IMR-90 (cell line): ENCODE results near the gene TUSC2. TPM values are rescaled to one million over a fixed set of nuclear protein-coding genes. Genes with fewer than 3 reads are reported as not detected.

ENCODE experiments used
- ATAC-seq: fragments of 200-7000 bp; cut with Tn5 transposase; 2 replicates; pipeline ENCODE4 v1.9.1; 2020; ENCODE audit warnings: low read depth, mild to moderate bottlenecking, moderate library complexity
- BruUV-seq: library from RNA; stranded (reverse); fragments of 400-500 nt; replicated peaks from 2 replicates; lab custom pipeline; 2021; lab: Mats Ljungman, UMichigan
- CTCF ChIA-PET: fragments of 300-600 bp; formaldehyde crosslinking; extraction: SDS; loops from one replicate; lab custom pipeline; 2021; ENCODE audit warnings: antibody characterized with exemption; lab: Yijun Ruan, JAX
- POLR2A ChIA-PET: fragments of 300-600 bp; sonication (Branson Sonifier 250); formaldehyde crosslinking; loops from one replicate; lab custom pipeline; 2022; ENCODE audit warnings: antibody characterized with exemption; ENCODE audit not compliant: unreplicated experiment; lab: Charles Lee
- DNase-seq: peaks from one replicate; pipeline ENCODE4 v3.0.0; 2013
- H2AFZ ChIP-seq: replicated peaks from 2 replicates; pipeline ENCODE3; 2013; ENCODE audit warnings: low read length, mild to moderate bottlenecking; ENCODE audit not compliant: poor library complexity
- H2AK5ac ChIP-seq: 2 replicates; pipeline ENCODE4 v1.6.1; 2013; ENCODE audit warnings: low read depth, low read length, inconsistent platforms
- H2AK9ac ChIP-seq: replicated peaks from 2 replicates; pipeline ENCODE3; 2013; ENCODE audit warnings: mild to moderate bottlenecking, low read depth, low read length, moderate library complexity; ENCODE audit not compliant: poor library complexity
- H2BK120ac ChIP-seq: 2 replicates; pipeline ENCODE4 v1.6.1; 2013; ENCODE audit warnings: low read depth, low read length, inconsistent platforms
- H2BK15ac ChIP-seq: 3 replicates; pipeline ENCODE4 v1.6.1; 2013; ENCODE audit warnings: low read depth, low read length, inconsistent platforms
- H2BK20ac ChIP-seq: 2 replicates; pipeline ENCODE4 v1.6.1; 2013; ENCODE audit warnings: low read depth, mild to moderate bottlenecking, inconsistent platforms, low read length, moderate library complexity
- H2BK5ac ChIP-seq: 2 replicates; pipeline ENCODE4 v1.6.1; 2013; ENCODE audit warnings: mild to moderate bottlenecking, low read depth, low read length, inconsistent platforms; ENCODE audit not compliant: poor library complexity, severe bottlenecking
- H3K14ac ChIP-seq: replicated peaks from 2 replicates; pipeline ENCODE4 v1.6.1; 2013; ENCODE audit warnings: low read depth, low read length, inconsistent platforms
- H3K18ac ChIP-seq: 2 replicates; pipeline ENCODE4 v1.6.1; 2013; ENCODE audit warnings: low read depth, low read length, control low read depth
- H3K23ac ChIP-seq: 2 replicates; pipeline ENCODE4 v1.6.1; 2013; ENCODE audit warnings: low read depth, low read length, inconsistent platforms
- H3K27ac ChIP-seq: 2 replicates; pipeline ENCODE4 v1.5.1; 2013; ENCODE audit warnings: mild to moderate bottlenecking, control low read depth, low read length; ENCODE audit not compliant: insufficient read depth
- H3K27me3 ChIP-seq: 2 replicates; pipeline ENCODE4 v1.6.1; 2013; ENCODE audit warnings: low read length; ENCODE audit not compliant: control insufficient read depth, insufficient read depth
- H3K36me3 ChIP-seq: 2 replicates; pipeline ENCODE4 v1.6.1; 2013; ENCODE audit warnings: low read length, mixed read lengths; ENCODE audit not compliant: control insufficient read depth, insufficient read depth
- H3K4ac ChIP-seq: 2 replicates; pipeline ENCODE4 v1.6.1; 2013; ENCODE audit warnings: low read depth, low read length, inconsistent platforms
- H3K4me1 ChIP-seq: 2 replicates; pipeline ENCODE4 v1.6.1; 2013; ENCODE audit warnings: low read length, mixed read lengths; ENCODE audit not compliant: control insufficient read depth, insufficient read depth
- H3K4me2 ChIP-seq: 2 replicates; pipeline ENCODE4 v1.6.1; 2013; ENCODE audit warnings: low read depth, mild to moderate bottlenecking, control low read depth, low read length, moderate library complexity
- H3K4me3 ChIP-seq: 2 replicates; pipeline ENCODE4 v1.5.1; 2013; ENCODE audit warnings: low read depth, mild to moderate bottlenecking, control low read depth, low read length, moderate library complexity; ENCODE audit not compliant: insufficient read depth
- H3K56ac ChIP-seq: 2 replicates; pipeline ENCODE4 v1.6.1; 2013; ENCODE audit warnings: low read length, inconsistent platforms; ENCODE audit not compliant: insufficient read depth; ENCODE audit errors: extremely low read depth
- H3K79me1 ChIP-seq, 2 experiments: 2 replicates each; pipeline ENCODE4 v1.6.1; 2013; ENCODE audit warnings: low read length in 2 of 2, inconsistent platforms in 1 of 2, low read depth in 1 of 2
- H3K9ac ChIP-seq: 2 replicates; pipeline ENCODE4 v1.6.1; 2013; ENCODE audit warnings: low read depth, low read length, control low read depth
- H3K9me1 ChIP-seq: 2 replicates; pipeline ENCODE4 v1.6.1; 2013; ENCODE audit warnings: low read length, inconsistent platforms; ENCODE audit not compliant: insufficient read depth
- H3K9me3 ChIP-seq: 2 replicates; pipeline ENCODE4 v1.6.1; 2013; ENCODE audit warnings: low read length; ENCODE audit not compliant: control insufficient read depth, insufficient read depth
- H4K20me1 ChIP-seq: 2 replicates; pipeline ENCODE4 v1.6.1; 2013; ENCODE audit warnings: low read length, inconsistent platforms; ENCODE audit not compliant: insufficient read depth
- H4K5ac ChIP-seq: 2 replicates; pipeline ENCODE4 v1.6.1; 2013; ENCODE audit warnings: mild to moderate bottlenecking, low read depth, low read length, control low read depth
- H4K8ac ChIP-seq, 2 experiments: 2 replicates each; pipeline ENCODE4 v1.6.1; 2013; ENCODE audit warnings: low read depth in 2 of 2, low read length in 2 of 2, control low read depth in 1 of 2, inconsistent platforms in 1 of 2
- H4K91ac ChIP-seq: 2 replicates; pipeline ENCODE4 v1.6.1; 2013; ENCODE audit warnings: low read depth, low read length, inconsistent platforms; ENCODE audit not compliant: insufficient read depth
- CHD1 ChIP-seq: IDR thresholded peaks from 2 replicates; pipeline ENCODE4 v1.6.1; 2012; ENCODE audit warnings: low read depth, low read length, improper control_type of control experiment
- FOS ChIP-seq: fragments of 150-350 bp; IDR thresholded peaks from 2 replicates; pipeline ENCODE4 v1.6.1; 2016; ENCODE audit warnings: low read depth, low read length
- MAFK ChIP-seq: IDR thresholded peaks from 2 replicates; pipeline ENCODE4 v1.6.1; 2012; ENCODE audit warnings: low read depth, low read length, improper control_type of control experiment
- MXI1 ChIP-seq: IDR thresholded peaks from 2 replicates; pipeline ENCODE4 v1.6.1; 2012; ENCODE audit warnings: low read depth, mild to moderate bottlenecking, low read length, moderate library complexity, borderline replicate concordance
- POLR2A ChIP-seq: IDR thresholded peaks from 2 replicates; pipeline ENCODE4 v1.6.1; 2012; ENCODE audit warnings: mild to moderate bottlenecking, low read depth, low read length
- SMC3 ChIP-seq: fragments of 150-350 bp; IDR thresholded peaks from 2 replicates; pipeline ENCODE4 v1.6.1; 2016; ENCODE audit warnings: low read depth, mild to moderate bottlenecking, antibody characterized with exemption, low read length, moderate library complexity
- WGBS, 2 experiments: methylation state at CpG; one replicate each; pipeline versions ENCODE4 v1.1.5 to v1.1.7; 2013; ENCODE audit warnings: missing lambda C conversion rate in 2 of 2; ENCODE audit not compliant: insufficient read length in 1 of 2; ENCODE audit errors: extremely low coverage in 2 of 2; 5-methylcytosine and 5-hydroxymethylcytosine counted together
- dilution Hi-C: fragments of 300-500 bp; cut with HindIII; formaldehyde crosslinking; loops from one replicate; pipeline ENCODE4 v1.14.3; 2018; ENCODE audit warnings: low sequenced_read_pairs; ENCODE audit not compliant: unreplicated experiment
- in situ Hi-C: fragments of 300-500 bp; cut with MboI; formaldehyde crosslinking; loops from 3 replicates; pipeline ENCODE4 v1.14.3; 2019; ENCODE audit warnings: low sequenced_read_pairs, inconsistent platforms, mixed read lengths
- intact Hi-C: fragments of 100-400 bp; cut with micrococcal nuclease; formaldehyde crosslinking; loops from 2 replicates; pipeline ENCODE4 v1.10.0; 2022
- polyA plus RNA-seq, 3 experiments: library from polyadenylated mRNA; depleted of rRNA; stranded (reverse); fragments of >200 nt; gene quantifications; 2 replicates each; pipeline ENCODE4 v1.2.3, GENCODE V29; 2012; ENCODE audit warnings: low replicate concordance in 1 of 3
- total RNA-seq: library from RNA; depleted of rRNA; stranded (reverse); fragments of >200 nt; gene quantifications from 2 replicates; pipeline ENCODE4 v1.2.3, GENCODE V29; 2012
- TF ChIP-seq, protein P1 (sequence below): fragments of 150-350 bp; IDR thresholded peaks from 2 replicates; pipeline ENCODE4 v1.6.1; 2016; ENCODE audit warnings: low read depth, mild to moderate bottlenecking, low read length, moderate library complexity, borderline replicate concordance

The TUSC2 gene
- total and polyA plus RNA-seq, 2 of the 4 experiments (the other 2 are of a cell fraction): 13.4 to 24.0 TPM

DNA sequence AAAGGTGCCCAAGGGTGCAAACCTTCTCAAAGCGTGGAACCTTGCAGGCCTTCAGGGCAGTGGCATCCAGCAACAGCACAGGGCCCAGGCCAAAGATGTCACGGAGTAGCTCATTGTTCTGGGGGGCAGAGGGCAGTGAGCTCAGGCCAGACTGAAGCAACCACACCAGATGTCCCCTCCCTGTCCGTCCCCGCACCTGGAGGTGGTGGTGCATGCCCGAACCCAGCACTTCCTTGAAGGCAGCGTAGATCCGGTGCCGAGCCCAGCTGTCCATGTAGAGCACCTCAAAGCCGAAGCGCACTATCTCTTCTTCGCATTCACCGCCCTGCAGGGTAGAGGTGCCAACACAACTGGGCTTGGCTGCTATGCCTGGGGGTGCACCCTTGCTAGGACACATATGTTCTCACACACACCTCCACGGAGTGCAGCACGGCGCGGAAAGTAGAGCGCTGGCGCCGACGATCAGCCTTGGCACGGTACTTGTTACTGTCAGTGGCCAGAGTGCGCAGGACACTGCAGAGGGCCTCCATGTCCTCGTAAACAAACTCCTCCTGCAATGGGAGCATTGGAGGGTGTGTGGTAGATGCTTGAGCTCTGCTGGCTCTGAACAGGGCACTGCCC lies 39.5 kb downstream of the TUSC2 start:
- no peaks in the 10 kb centered on the region; the same call in 1 of the 2 replicates for H4K20me1 ChIP-seq
- H3K14ac ChIP-seq: no peak overlapping the region
- TF ChIP-seq MAFK (no peak), POLR2A (no peak), SMC3 (no peak), MXI1 (no peak), FOS (no peak), CHD1 (no peak)
- TF ChIP-seq, protein P1, sequence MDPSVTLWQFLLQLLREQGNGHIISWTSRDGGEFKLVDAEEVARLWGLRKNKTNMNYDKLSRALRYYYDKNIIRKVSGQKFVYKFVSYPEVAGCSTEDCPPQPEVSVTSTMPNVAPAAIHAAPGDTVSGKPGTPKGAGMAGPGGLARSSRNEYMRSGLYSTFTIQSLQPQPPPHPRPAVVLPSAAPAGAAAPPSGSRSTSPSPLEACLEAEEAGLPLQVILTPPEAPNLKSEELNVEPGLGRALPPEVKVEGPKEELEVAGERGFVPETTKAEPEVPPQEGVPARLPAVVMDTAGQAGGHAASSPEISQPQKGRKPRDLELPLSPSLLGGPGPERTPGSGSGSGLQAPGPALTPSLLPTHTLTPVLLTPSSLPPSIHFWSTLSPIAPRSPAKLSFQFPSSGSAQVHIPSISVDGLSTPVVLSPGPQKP: no peak
- ATAC-seq (no peak), DNase-seq (no peak)
- H4K8ac ChIP-seq: no peak overlapping the region
- CTCF ChIA-PET: no interaction called here
- peaks cover 34% of the 10 kb centered on the region for H3K36me3 ChIP-seq
- no peak overlapping the region for H2BK20ac ChIP-seq
- peaks cover 14 to 31% of the 10 kb centered on the region in 2 experiments for H3K79me1 ChIP-seq
- H3K56ac ChIP-seq: no peak overlapping the region
- intact Hi-C loops: no loop called here
- H3K9me1 ChIP-seq: no peaks in the 10 kb centered on the region; the same call in 1 of the 2 replicates
- H3K4me3 ChIP-seq: no peak overlapping the region
- no peak overlapping the region for H4K5ac ChIP-seq
- no TSS peak for BruUV-seq
- no peak overlapping the region for H3K4me2 ChIP-seq
- H3K9ac ChIP-seq: no peak overlapping the region
- H2BK15ac ChIP-seq: no peak overlapping the region
- H3K27me3 ChIP-seq: no peaks in the 10 kb centered on the region
- H2AK5ac ChIP-seq: no peak overlapping the region
- no peak overlapping the region for H3K18ac ChIP-seq
- no peaks in the 10 kb centered on the region for H3K9me3 ChIP-seq
- H2BK5ac ChIP-seq: no peak overlapping the region
- no peak overlapping the region for H2AFZ ChIP-seq
- 94% methylated on average over 8 of the region's 23 CpGs; no CpG with 5 or more reads in 1 of the 2 experiments for whole genome bisulfite sequencing, 2 experiments
- dilution Hi-C loops: no loop called here
- H3K4ac ChIP-seq: no peak overlapping the region
- no peak overlapping the region for H4K91ac ChIP-seq
- POLR2A ChIA-PET: no interaction called here
- peaks cover 8% of the 10 kb centered on the region for H3K4me1 ChIP-seq
- no peak overlapping the region for H3K27ac ChIP-seq
- in situ Hi-C loops: no loop called here
- no peak overlapping the region for H3K23ac ChIP-seq
- no peak overlapping the region for H2AK9ac ChIP-seq
- H2BK120ac ChIP-seq: no peak overlapping the region
